Left cardiac atrium (tissue), 4 donors: ENCODE results near the gene UMOD. TPM values are rescaled to one million over a fixed set of nuclear protein-coding genes. Genes with fewer than 3 reads are reported as not detected.

Experiments
- ATAC-seq, 2 donors: fragments of 200-7000 bp; cut with Tn5 transposase; one replicate each; pipeline ENCODE4 v1.9.1; 2020; ENCODE audit warnings: mild to moderate bottlenecking in 2 of 2, moderate library complexity in 2 of 2
- DNase-seq: peaks from one replicate; pipeline ENCODE4 v3.0.0-alpha.2; 2020
- intact Hi-C, 2 donors: fragments of 100-400 bp; cut with DNase I; formaldehyde crosslinking; loops; one replicate each; pipeline versions ENCODE4 v1.14.1 to v1.15.1; 2022 to 2023
- total RNA-seq, 2 donors: library from RNA; stranded (reverse); fragmentation: NEBNext Ultra II Directional; extraction: Animal tissue kit (Norgen Biotek cat#: 25700); gene quantifications; one replicate each; pipeline ENCODE4 v1.2.1, GENCODE V29; 2021
- donor health status: DM: no; HTN: yes; CAD: no.
- donor health status: DM: no; HTN: yes; CAD: no; lungs with severe emphysema.
- donor health status: DM: yes; HTN: yes; CAD: no.
- donor health status: Dilated cardiomyopathy.

UMOD gene
- total RNA-seq, 2 donors from 2014 or later = not detected

- ATAC-seq (no peak), DNase-seq (no peak)
- intact Hi-C loops = no loop called here
These were observed 43.5 kb downstream of the UMOD start for GRCh38 chr16:20308801-20309590.

GRCh38 chr16:20308266-20308665, 44.2 kb downstream of the UMOD start:
- intact Hi-C loops = no loop called here
- ATAC-seq = no peak
- DNase-seq = no peak

- intact Hi-C loops = no loop called here
- ATAC-seq = no peak
- DNase-seq = no peak
These were observed 44.7 kb downstream of the UMOD start for GRCh38 chr16:20307791-20308190.

DNA sequence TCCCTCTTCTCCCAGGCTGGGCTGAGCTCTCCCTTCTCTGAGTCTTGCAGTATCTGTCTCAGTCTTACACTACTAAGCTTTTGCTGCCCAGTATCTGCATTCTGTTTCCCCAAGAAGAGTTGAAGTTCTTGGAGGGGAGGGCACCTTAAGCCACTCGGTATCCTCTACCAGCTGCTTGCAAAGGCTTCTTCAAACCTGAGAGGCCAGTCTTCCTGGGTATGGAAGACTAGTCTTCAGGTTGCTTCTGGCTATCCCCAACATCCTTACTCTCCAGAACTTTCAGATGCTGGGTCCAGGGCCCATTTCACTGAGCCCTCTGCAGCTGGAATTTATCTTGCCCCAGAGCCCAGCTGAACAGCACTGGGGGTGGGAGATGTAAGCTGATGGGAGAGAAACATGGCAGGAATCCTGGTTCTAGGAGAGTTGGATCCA, 45.3 kb downstream of the UMOD start:
- ATAC-seq (no peak), DNase-seq (no peak)
- intact Hi-C loops = no loop called here

GRCh38 chr16:20306401-20306800, 46.1 kb downstream of the UMOD start:
- ATAC-seq (no peak), DNase-seq (no peak)
- intact Hi-C loops = no loop called here

GRCh38 chr16:20303012-20303411, 49.5 kb downstream of the UMOD start:
- no peak for DNase-seq
- intact Hi-C loops = no loop called here
- ATAC-seq = no peak

- DNase-seq = no peak
- intact Hi-C loops = no loop called here
- no peak for ATAC-seq
These were observed 50.1 kb downstream of the UMOD start for GRCh38 chr16:20302389-20302788.

- ATAC-seq (no peak), DNase-seq (no peak)
- intact Hi-C loops = no loop called here
These were observed 50.7 kb downstream of the UMOD start for GRCh38 chr16:20301840-20302239.

- DNase-seq (peak; percentile 39), ATAC-seq (peak; percentile 59 to 63)
- intact Hi-C loops = no loop called here
These were observed 52.0 kb downstream of the UMOD start for GRCh38 chr16:20300312-20301097.

GRCh38 chr16:20298452-20298851, 54.1 kb downstream of the UMOD start:
- intact Hi-C loops = loop anchor here in 1 of 2 donors (5.0 kb wide), 1 partner anchor 391 kb away; no protein-coding TSS in a partner anchor
- ATAC-seq (no peak), DNase-seq (no peak)

DNA sequence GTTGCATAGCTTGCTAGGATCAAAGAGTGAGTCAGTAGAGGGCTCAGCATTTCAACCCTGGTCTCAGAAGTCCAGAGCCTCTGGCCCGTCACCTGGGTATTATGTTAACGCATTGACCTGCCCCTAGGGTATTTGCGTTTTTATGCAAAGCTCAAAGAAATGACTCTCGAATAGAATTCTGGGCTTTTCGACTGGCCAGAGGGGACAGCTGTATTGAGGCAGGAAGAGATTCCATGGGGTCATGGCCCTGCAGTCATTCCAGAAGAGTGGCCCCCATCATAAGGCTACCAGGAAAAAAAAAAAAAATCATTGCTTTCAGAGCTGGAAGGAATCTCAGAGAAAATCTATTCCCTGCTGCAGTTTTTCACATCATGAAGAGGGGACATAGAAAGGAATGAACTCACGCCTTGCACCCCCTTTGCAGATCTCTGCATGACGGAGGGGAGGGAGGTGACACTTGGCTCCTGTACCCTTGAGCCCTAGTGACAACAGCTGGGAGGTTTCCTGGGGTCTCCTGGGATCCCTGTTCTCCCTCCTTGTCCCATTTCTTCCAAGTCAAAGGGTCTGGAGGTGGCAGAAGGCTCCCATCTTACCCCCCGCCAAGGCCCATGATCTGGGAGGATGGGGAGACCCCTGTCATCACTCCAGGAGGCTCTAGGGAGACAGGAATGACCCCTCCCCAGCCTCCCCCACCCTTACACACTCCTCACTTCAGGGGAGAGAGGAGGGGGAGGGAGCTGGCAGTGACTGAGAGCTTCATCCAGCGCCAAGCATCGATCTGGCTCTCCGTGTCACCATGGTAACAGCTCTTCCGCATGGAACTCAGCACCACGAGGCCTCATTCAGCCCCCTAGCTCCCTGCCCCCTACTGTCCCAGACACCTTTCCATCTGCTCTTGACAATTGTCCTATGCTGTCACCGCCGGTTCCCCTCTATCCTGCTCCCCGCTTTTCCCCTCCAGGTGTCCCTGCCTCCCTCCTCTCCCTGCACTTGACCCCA, 61.0 kb downstream of the UMOD start:
- intact Hi-C loops = no loop called here
- ATAC-seq (no peak), DNase-seq (no peak)

GRCh38 chr16:20289571-20289970, 62.9 kb downstream of the UMOD start:
- intact Hi-C loops = no loop called here
- ATAC-seq (no peak), DNase-seq (no peak)

GRCh38 chr16:20285993-20286499, 66.5 kb downstream of the UMOD start:
- ATAC-seq (no peak), DNase-seq (no peak)
- intact Hi-C loops = no loop called here

Other genes with a start within 250 kb of the UMOD start
- gene GP2, start 25.2 kb downstream of the UMOD start, total RNA-seq = not detected
- gene PDILT, start 52.0 kb upstream of the UMOD start, total RNA-seq = not detected
- gene ACSM5, start 56.8 kb upstream of the UMOD start, total RNA-seq = 1 to 10 TPM; 3.6 to 7.8 TPM
- not detected for gene ACSM2A, start 98.8 kb upstream of the UMOD start, total RNA-seq
- under 1 TPM in 1 of 2 donors, not detected in 1; 0.41 TPM for gene ACSM2B, start 223.7 kb upstream of the UMOD start, total RNA-seq